SK-N-SH (cell line): ENCODE data around the gene GSTA1. TPM values are rescaled to one million over a fixed set of nuclear protein-coding genes. Genes with fewer than 3 reads are reported as not detected.

ENCODE experiments used
- CTCF ChIA-PET: fragments of 300-600, 350-600 bp; formaldehyde crosslinking; extraction: SDS; loops from one replicate; lab custom pipeline; 2021; lab: Yijun Ruan, JAX
- POLR2A ChIA-PET: fragments of 350-600 bp; sonication (Branson Sonifier 250); formaldehyde crosslinking; extraction: SDS; loops from one replicate; lab custom pipeline; 2020; ENCODE audit warnings: antibody characterized with exemption, inconsistent platforms; lab: Yijun Ruan, JAX
- DNase-seq: peaks from one replicate; pipeline ENCODE4 v3.0.0; 2012
- H2AFZ ChIP-seq: fragments of 200-600 bp; sonication (generic); 2 replicates; pipeline ENCODE4 v1.8.1; 2016; ENCODE audit warnings: antibody characterized with exemption, mild to moderate bottlenecking, low read depth
- H3F3A ChIP-seq: fragments of 200-600 bp; sonication (generic); replicated peaks from 2 replicates; pipeline ENCODE3; 2016; ENCODE audit warnings: antibody characterized with exemption, mild to moderate bottlenecking; ENCODE audit not compliant: insufficient read depth
- H3K27ac ChIP-seq, 2 experiments: fragments of 200-500 bp in 1 of 2; fragments of 200-600 bp in 1 of 2; sonication (Bioruptor generic) in 1 of 2; sonication (generic), shearing (Covaris generic) in 1 of 2; 2 replicates each; pipeline versions ENCODE4 v1.5.1 to v1.6.1; 2014 to 2016; ENCODE audit warnings: low read depth in 2 of 2, inconsistent platforms in 1 of 2, low read length in 1 of 2, mild to moderate bottlenecking in 1 of 2, mixed read lengths in 1 of 2
- H3K27me3 ChIP-seq: fragments of 200-600 bp; sonication (generic), shearing (Covaris generic); 2 replicates; pipeline ENCODE4 v1.6.1; 2016; ENCODE audit warnings: mixed run types; ENCODE audit not compliant: insufficient read depth
- H3K36me3 ChIP-seq, 2 experiments: fragments of 200-500 bp in 1 of 2; fragments of 200-600 bp in 1 of 2; sonication (Bioruptor generic) in 1 of 2; sonication (generic) in 1 of 2; replicated peaks in 1 of 2; 2 replicates each; pipeline versions ENCODE3 to v1.5.1; 2014 to 2016; ENCODE audit warnings: low read length in 1 of 2, mild to moderate bottlenecking in 1 of 2; ENCODE audit not compliant: insufficient read depth in 2 of 2, control insufficient read depth in 1 of 2
- H3K4me1 ChIP-seq, 2 experiments: fragments of 200-500 bp in 1 of 2; fragments of 200-600 bp in 1 of 2; sonication (Bioruptor generic) in 1 of 2; sonication (generic), shearing (Covaris generic) in 1 of 2; 2 replicates each; pipeline versions ENCODE4 v1.5.1 to v1.6.1; 2014 to 2016; ENCODE audit warnings: low read depth in 1 of 2, low read length in 1 of 2, mixed run types in 1 of 2; ENCODE audit not compliant: insufficient read depth in 2 of 2, control insufficient read depth in 1 of 2
- H3K4me2 ChIP-seq: fragments of 200-600 bp; sonication (generic), shearing (Covaris generic); 2 replicates; pipeline ENCODE4 v1.6.1; 2017; ENCODE audit warnings: mixed run types
- H3K4me3 ChIP-seq, 2 experiments: fragments of 200-500 bp in 1 of 2; fragments of 200-600 bp in 1 of 2; sonication (Bioruptor generic) in 1 of 2; sonication (generic), shearing (Covaris generic) in 1 of 2; 2 replicates each; pipeline versions ENCODE4 v1.5.1 to v1.8.1; 2014 to 2016; ENCODE audit warnings: low read depth in 2 of 2, inconsistent platforms in 1 of 2, low read length in 1 of 2, mild to moderate bottlenecking in 1 of 2, mixed read lengths in 1 of 2, moderate library complexity in 1 of 2
- H3K79me2 ChIP-seq: fragments of 200-600 bp; sonication (generic); 2 replicates; pipeline ENCODE4 v1.8.1; 2017; ENCODE audit warnings: mild to moderate bottlenecking; ENCODE audit not compliant: insufficient read depth
- H3K9ac ChIP-seq: fragments of 200-600 bp; sonication (generic); 2 replicates; pipeline ENCODE4 v1.6.1; 2017; ENCODE audit warnings: mixed run types
- H3K9me2 ChIP-seq: fragments of 200-600 bp; sonication (generic); 2 replicates; pipeline ENCODE4 v1.6.1; 2017; ENCODE audit warnings: mixed run types
- H3K9me3 ChIP-seq: fragments of 200-600 bp; sonication (generic); 2 replicates; pipeline ENCODE4 v1.6.1; 2017; ENCODE audit warnings: mixed run types, mild to moderate bottlenecking, moderate library complexity
- H4K20me1 ChIP-seq: fragments of 200-600 bp; sonication (generic); 2 replicates; pipeline ENCODE4 v1.6.1; 2017; ENCODE audit warnings: mild to moderate bottlenecking, mixed run types; ENCODE audit not compliant: insufficient read depth
- CHD2 ChIP-seq: fragments of 150-350 bp; IDR thresholded peaks from 2 replicates; pipeline ENCODE4 v1.6.1; 2018; ENCODE audit warnings: low read length; ENCODE audit not compliant: partially characterized antibody
- EZH2phosphoT487 ChIP-seq: fragments of 200-600 bp; sonication (generic); IDR thresholded peaks from 2 replicates; pipeline ENCODE4 v1.6.1; 2017; ENCODE audit warnings: low read depth, mixed run types, mild to moderate bottlenecking, antibody characterized with exemption, moderate library complexity, borderline replicate concordance
- FOSL2 ChIP-seq: IDR thresholded peaks from 2 replicates; pipeline ENCODE4 v1.4.0; 2012; ENCODE audit warnings: low read depth, mild to moderate bottlenecking, moderate library complexity, borderline replicate concordance
- FOXM1 ChIP-seq: IDR thresholded peaks from 2 replicates; pipeline ENCODE4 v1.4.0; 2012; ENCODE audit warnings: low read depth, mild to moderate bottlenecking
- MEF2A ChIP-seq: IDR thresholded peaks from 2 replicates; pipeline ENCODE4 v1.4.0; 2012; ENCODE audit warnings: low read depth, borderline replicate concordance
- RXRA ChIP-seq: IDR thresholded peaks from 2 replicates; pipeline ENCODE4 v1.4.0; 2012; ENCODE audit warnings: low read depth, mild to moderate bottlenecking, borderline replicate concordance
- SMC3 ChIP-seq: IDR thresholded peaks from 2 replicates; pipeline ENCODE4 v1.6.1; 2012; ENCODE audit warnings: low read depth, low read length, improper control_type of control experiment
- TAF1 ChIP-seq: IDR thresholded peaks from 2 replicates; pipeline ENCODE4 v1.6.1; 2012; ENCODE audit warnings: low read depth, mild to moderate bottlenecking, low read length, moderate library complexity, borderline replicate concordance
- YY1 ChIP-seq: IDR thresholded peaks from 2 replicates; pipeline ENCODE4 v1.4.0; 2012; ENCODE audit warnings: low read depth, mild to moderate bottlenecking
- WGBS: methylation state at CpG from one replicate; pipeline ENCODE4 v1.1.6; 2017; ENCODE audit warnings: low lambda C conversion rate; 5-methylcytosine and 5-hydroxymethylcytosine counted together
- polyA plus RNA-seq, 3 experiments: library from polyadenylated mRNA; depleted of rRNA; stranded (reverse); fragments of >200 nt; gene quantifications; 2 replicates each; pipeline ENCODE4 v1.2.3, GENCODE V29; 2012
- TF ChIP-seq, protein P1 (sequence below): fragments of 150-350 bp; IDR thresholded peaks from 2 replicates; pipeline ENCODE4 v1.6.1; 2016; ENCODE audit warnings: mild to moderate bottlenecking, low read depth, low read length
- TF ChIP-seq, protein P2 (sequence below): IDR thresholded peaks from 2 replicates; pipeline ENCODE4 v1.4.0; 2012; ENCODE audit warnings: low read depth, borderline replicate concordance
- TF ChIP-seq, protein P3 (sequence below): IDR thresholded peaks from 2 replicates; pipeline ENCODE4 v1.4.0; 2012; ENCODE audit warnings: low read depth
- TF ChIP-seq, protein P4 (sequence below): IDR thresholded peaks from 2 replicates; pipeline ENCODE4 v1.4.0; 2012; ENCODE audit warnings: low read depth, borderline replicate concordance
- TF ChIP-seq, protein P5 (sequence below): IDR thresholded peaks from 2 replicates; pipeline ENCODE4; 2012

GSTA1 gene
- polyA plus RNA-seq, 1 of the 3 experiments (the other 2 are of a cell fraction) = not detected

DNA sequence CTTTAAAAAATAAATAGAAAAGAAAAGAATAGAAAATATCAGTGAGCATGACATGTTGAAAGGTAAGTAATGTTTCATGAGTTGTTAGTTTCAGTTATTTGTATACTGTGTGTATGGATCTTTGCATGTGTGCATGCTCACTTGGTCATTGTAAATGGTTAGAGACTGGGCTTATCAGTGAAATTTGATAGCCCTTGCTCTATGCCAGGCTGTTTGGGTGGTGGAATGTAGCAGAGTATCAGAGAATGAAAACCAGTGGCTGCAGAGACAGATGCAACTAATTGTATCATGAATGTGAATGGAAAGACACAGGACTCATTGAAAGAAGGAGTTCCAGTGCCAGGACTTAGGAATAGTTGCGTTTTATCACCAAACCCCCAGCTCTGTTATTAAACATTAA, 44.5 kb downstream of the GSTA1 start:
- Histone ChIP-seq H3K27me3 (peaks cover 8% of the 10 kb centered on the region; the same call in 1 of the 2 replicates), H3F3A (no peaks in the 10 kb centered on the region), H3K36me3 (no peaks in the 10 kb centered on the region), H3K4me1 (no peaks in the 10 kb centered on the region), H3K9me3 (no peaks in the 10 kb centered on the region), H3K4me2 (no peak overlapping the region), H3K79me2 (no peaks in the 10 kb centered on the region), H2AFZ (no peak overlapping the region), H3K9me2 (no peaks in the 10 kb centered on the region), H4K20me1 (no peaks in the 10 kb centered on the region), H3K4me3 (no peak overlapping the region), H3K27ac (no peak overlapping the region), H3K9ac (no peak overlapping the region)
- CTCF ChIA-PET = no interaction called here
- 33% methylated on average over 1 of the region's 1 CpG for WGBS
- POLR2A ChIA-PET = no interaction called here
- TF ChIP-seq, protein P1, sequence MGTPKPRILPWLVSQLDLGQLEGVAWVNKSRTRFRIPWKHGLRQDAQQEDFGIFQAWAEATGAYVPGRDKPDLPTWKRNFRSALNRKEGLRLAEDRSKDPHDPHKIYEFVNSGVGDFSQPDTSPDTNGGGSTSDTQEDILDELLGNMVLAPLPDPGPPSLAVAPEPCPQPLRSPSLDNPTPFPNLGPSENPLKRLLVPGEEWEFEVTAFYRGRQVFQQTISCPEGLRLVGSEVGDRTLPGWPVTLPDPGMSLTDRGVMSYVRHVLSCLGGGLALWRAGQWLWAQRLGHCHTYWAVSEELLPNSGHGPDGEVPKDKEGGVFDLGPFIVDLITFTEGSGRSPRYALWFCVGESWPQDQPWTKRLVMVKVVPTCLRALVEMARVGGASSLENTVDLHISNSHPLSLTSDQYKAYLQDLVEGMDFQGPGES = no peak
- TF ChIP-seq, protein P2, sequence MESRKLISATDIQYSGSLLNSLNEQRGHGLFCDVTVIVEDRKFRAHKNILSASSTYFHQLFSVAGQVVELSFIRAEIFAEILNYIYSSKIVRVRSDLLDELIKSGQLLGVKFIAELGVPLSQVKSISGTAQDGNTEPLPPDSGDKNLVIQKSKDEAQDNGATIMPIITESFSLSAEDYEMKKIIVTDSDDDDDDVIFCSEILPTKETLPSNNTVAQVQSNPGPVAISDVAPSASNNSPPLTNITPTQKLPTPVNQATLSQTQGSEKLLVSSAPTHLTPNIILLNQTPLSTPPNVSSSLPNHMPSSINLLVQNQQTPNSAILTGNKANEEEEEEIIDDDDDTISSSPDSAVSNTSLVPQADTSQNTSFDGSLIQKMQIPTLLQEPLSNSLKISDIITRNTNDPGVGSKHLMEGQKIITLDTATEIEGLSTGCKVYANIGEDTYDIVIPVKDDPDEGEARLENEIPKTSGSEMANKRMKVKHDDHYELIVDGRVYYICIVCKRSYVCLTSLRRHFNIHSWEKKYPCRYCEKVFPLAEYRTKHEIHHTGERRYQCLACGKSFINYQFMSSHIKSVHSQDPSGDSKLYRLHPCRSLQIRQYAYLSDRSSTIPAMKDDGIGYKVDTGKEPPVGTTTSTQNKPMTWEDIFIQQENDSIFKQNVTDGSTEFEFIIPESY = no peak
- TF ChIP-seq SMC3 (no peak), CHD2 (no peak), FOXM1 (no peak), TAF1 (no peak), YY1 (no peak), RXRA (no peak), MEF2A (no peak), FOSL2 (no peak), EZH2phosphoT487 (no peak)
- TF ChIP-seq, protein P3, sequence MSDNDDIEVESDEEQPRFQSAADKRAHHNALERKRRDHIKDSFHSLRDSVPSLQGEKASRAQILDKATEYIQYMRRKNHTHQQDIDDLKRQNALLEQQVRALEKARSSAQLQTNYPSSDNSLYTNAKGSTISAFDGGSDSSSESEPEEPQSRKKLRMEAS = no peak
- TF ChIP-seq, protein P4, sequence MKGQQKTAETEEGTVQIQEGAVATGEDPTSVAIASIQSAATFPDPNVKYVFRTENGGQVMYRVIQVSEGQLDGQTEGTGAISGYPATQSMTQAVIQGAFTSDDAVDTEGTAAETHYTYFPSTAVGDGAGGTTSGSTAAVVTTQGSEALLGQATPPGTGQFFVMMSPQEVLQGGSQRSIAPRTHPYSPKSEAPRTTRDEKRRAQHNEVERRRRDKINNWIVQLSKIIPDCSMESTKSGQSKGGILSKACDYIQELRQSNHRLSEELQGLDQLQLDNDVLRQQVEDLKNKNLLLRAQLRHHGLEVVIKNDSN = no peak
- TF ChIP-seq, protein P5, sequence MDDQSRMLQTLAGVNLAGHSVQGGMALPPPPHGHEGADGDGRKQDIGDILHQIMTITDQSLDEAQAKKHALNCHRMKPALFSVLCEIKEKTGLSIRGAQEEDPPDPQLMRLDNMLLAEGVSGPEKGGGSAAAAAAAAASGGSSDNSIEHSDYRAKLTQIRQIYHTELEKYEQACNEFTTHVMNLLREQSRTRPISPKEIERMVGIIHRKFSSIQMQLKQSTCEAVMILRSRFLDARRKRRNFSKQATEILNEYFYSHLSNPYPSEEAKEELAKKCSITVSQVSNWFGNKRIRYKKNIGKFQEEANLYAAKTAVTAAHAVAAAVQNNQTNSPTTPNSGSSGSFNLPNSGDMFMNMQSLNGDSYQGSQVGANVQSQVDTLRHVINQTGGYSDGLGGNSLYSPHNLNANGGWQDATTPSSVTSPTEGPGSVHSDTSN = no peak
- DNase-seq = no peak
